ENCODE measurements around the gene OPN5.
"Not testable (repeated sequence)": the region's sequence is repeated elsewhere in the genome, so short reads cannot be mapped to it uniquely, and the experiment has no call there.

The OPN5 gene

DNA sequence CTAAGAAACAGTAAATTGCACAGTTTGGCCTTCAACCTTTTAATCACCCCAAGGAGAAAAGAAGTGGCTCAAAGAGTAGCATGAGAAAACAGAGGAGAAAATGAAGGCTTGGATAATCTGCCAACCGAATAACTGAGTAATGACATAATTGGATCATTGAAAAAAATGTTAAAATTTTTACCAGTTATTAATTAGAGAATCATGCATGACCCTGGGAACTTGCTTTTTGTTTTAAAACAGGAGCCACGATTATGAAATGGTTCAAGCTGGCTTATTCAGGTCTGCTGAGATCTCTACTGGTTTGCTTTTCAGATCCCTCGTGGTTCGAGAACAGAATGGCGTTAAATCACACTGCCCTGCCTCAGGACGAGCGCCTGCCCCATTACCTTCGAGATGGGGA, at the start of gene OPN5:
TSS of gene OPN5 (plus strand) at position 301 of the 400 bp plus-strand sequence. CDS start at position 336, 35 bp downstream.
- H3K4me1 ChIP-seq (ENCODE audit: control insufficient read depth, insufficient read depth, low read length): peaks cover 4% of the 10 kb centered on the region
- no peaks in the 10 kb centered on the region for H3K36me3 ChIP-seq (ENCODE audit: control insufficient read depth, insufficient read depth, low read length)
- no peaks in the 10 kb centered on the region; the same call in 1 of the 2 replicates for H3K27me3 ChIP-seq (ENCODE audit: control insufficient read depth, insufficient read depth, low read length)
- H3K27ac ChIP-seq (ENCODE audit: low read depth, low read length): no peak within 1 kb of the TSS
- no peaks in the 10 kb centered on the region for H3K9me3 ChIP-seq (ENCODE audit: control insufficient read depth, insufficient read depth, low read length)
- no peak within 1 kb of the TSS for H3K4me3 ChIP-seq (ENCODE audit: low read depth, low read length)
- H3K9ac ChIP-seq (ENCODE audit: low read depth, low read length): no peak within 1 kb of the TSS

- H3K27me3 ChIP-seq (ENCODE audit: control insufficient read depth, insufficient read depth, low read length): no peaks in the 10 kb centered on the region
- H3K9ac ChIP-seq (ENCODE audit: low read depth, low read length): no peak overlapping the region
- peaks cover 39% of the 10 kb centered on the region for H3K4me1 ChIP-seq (ENCODE audit: control insufficient read depth, insufficient read depth, low read length)
- H3K36me3 ChIP-seq (ENCODE audit: control insufficient read depth, insufficient read depth, low read length): no peaks in the 10 kb centered on the region
- no peak overlapping the region for H3K4me3 ChIP-seq (ENCODE audit: low read depth, low read length)
- peak overlapping the region; percentile 81 for H3K27ac ChIP-seq (ENCODE audit: low read depth, low read length)
- no peaks in the 10 kb centered on the region for H3K9me3 ChIP-seq (ENCODE audit: control insufficient read depth, insufficient read depth, low read length)
Observed at GRCh38 chr6:47733879-47734558, 47.8 kb upstream of the OPN5 start.

GRCh38 chr6:47734831-47735481, 46.9 kb upstream of the OPN5 start:
- H3K9ac ChIP-seq (ENCODE audit: low read depth, low read length): no peak overlapping the region
- H3K27ac ChIP-seq (ENCODE audit: low read depth, low read length): peak overlapping the region; percentile 81
- no peaks in the 10 kb centered on the region for H3K9me3 ChIP-seq (ENCODE audit: control insufficient read depth, insufficient read depth, low read length)
- no peaks in the 10 kb centered on the region for H3K27me3 ChIP-seq (ENCODE audit: control insufficient read depth, insufficient read depth, low read length)
- no peaks in the 10 kb centered on the region for H3K36me3 ChIP-seq (ENCODE audit: control insufficient read depth, insufficient read depth, low read length)
- H3K4me1 ChIP-seq (ENCODE audit: control insufficient read depth, insufficient read depth, low read length): peaks cover 39% of the 10 kb centered on the region
- peak overlapping the region; percentile 3; the same call in 1 of the 2 replicates for H3K4me3 ChIP-seq (ENCODE audit: low read depth, low read length)

GRCh38 chr6:47736083-47736700, 45.6 kb upstream of the OPN5 start:
- Histone ChIP-seq H3K36me3 (ENCODE audit: control insufficient read depth, insufficient read depth, low read length) (no peaks in the 10 kb centered on the region), H3K4me1 (ENCODE audit: control insufficient read depth, insufficient read depth, low read length) (peaks cover 49% of the 10 kb centered on the region), H3K9ac (ENCODE audit: low read depth, low read length) (no peak overlapping the region), H3K4me3 (ENCODE audit: low read depth, low read length) (no peak overlapping the region), H3K9me3 (ENCODE audit: control insufficient read depth, insufficient read depth, low read length) (no peaks in the 10 kb centered on the region), H3K27me3 (ENCODE audit: control insufficient read depth, insufficient read depth, low read length) (no peaks in the 10 kb centered on the region), H3K27ac (ENCODE audit: low read depth, low read length) (no peak overlapping the region)

DNA sequence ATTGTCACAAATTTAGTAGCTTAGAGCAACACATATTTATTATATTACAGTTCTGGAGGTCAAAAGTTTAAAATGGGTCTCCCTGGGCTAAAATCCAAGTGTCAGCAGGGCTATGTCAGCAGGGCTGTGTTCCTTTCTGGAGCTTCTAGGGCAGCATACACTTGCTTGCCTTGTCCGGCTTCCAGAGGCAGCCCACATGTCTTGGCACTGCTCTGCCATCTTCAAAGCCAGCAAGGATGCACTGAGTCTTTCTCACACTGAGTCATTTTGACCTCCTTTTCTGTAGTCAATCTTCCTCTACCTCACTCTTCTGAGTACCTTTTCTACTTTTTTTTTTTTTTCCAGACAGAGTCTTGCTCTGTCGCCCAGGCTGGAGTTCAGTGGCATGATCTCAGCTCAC, 44.4 kb upstream of the OPN5 start:
- H3K27me3 ChIP-seq (ENCODE audit: control insufficient read depth, insufficient read depth, low read length): no peaks in the 10 kb centered on the region
- no peaks in the 10 kb centered on the region for H3K36me3 ChIP-seq (ENCODE audit: control insufficient read depth, insufficient read depth, low read length)
- no peak overlapping the region for H3K27ac ChIP-seq (ENCODE audit: low read depth, low read length)
- no peak overlapping the region for H3K4me3 ChIP-seq (ENCODE audit: low read depth, low read length)
- H3K9me3 ChIP-seq (ENCODE audit: control insufficient read depth, insufficient read depth, low read length): no peaks in the 10 kb centered on the region
- H3K4me1 ChIP-seq (ENCODE audit: control insufficient read depth, insufficient read depth, low read length): peaks cover 49% of the 10 kb centered on the region
- H3K9ac ChIP-seq (ENCODE audit: low read depth, low read length): no peak overlapping the region

DNA sequence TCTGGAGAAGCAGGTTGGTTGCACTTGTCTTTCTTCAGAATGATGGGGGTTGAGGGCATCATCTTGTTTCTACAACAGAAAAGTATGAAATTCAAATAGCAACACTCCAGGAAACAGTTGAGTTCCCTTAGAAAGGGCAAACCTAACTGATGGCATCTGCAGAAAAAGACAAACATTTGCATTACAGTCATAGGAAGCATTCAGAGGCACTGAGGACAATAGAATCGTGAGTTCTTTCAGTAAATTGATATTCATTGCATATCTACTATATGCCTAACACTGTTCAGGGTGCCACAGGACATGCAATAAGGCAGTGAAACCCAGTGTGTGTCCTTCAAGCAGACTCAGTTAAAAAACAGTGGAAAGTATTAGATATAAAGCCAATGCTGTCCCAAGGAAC, 41.1 kb upstream of the OPN5 start:
- Histone ChIP-seq H3K36me3 (ENCODE audit: control insufficient read depth, insufficient read depth, low read length) (no peaks in the 10 kb centered on the region), H3K9me3 (ENCODE audit: control insufficient read depth, insufficient read depth, low read length) (no peaks in the 10 kb centered on the region), H3K4me1 (ENCODE audit: control insufficient read depth, insufficient read depth, low read length) (peaks cover 24% of the 10 kb centered on the region), H3K27me3 (ENCODE audit: control insufficient read depth, insufficient read depth, low read length) (no peaks in the 10 kb centered on the region), H3K9ac (ENCODE audit: low read depth, low read length) (no peak overlapping the region), H3K27ac (ENCODE audit: low read depth, low read length) (no peak overlapping the region), H3K4me3 (ENCODE audit: low read depth, low read length) (no peak overlapping the region)

- Histone ChIP-seq H3K9me3 (ENCODE audit: control insufficient read depth, insufficient read depth, low read length) (no peaks in the 10 kb centered on the region), H3K27me3 (ENCODE audit: control insufficient read depth, insufficient read depth, low read length) (no peaks in the 10 kb centered on the region), H3K36me3 (ENCODE audit: control insufficient read depth, insufficient read depth, low read length) (no peaks in the 10 kb centered on the region), H3K4me3 (ENCODE audit: low read depth, low read length) (no peak overlapping the region), H3K9ac (ENCODE audit: low read depth, low read length) (no peak overlapping the region), H3K4me1 (ENCODE audit: control insufficient read depth, insufficient read depth, low read length) (peaks cover 13% of the 10 kb centered on the region), H3K27ac (ENCODE audit: low read depth, low read length) (no peak overlapping the region)
Observed at GRCh38 chr6:47741807-47742206, 40.0 kb upstream of the OPN5 start.

DNA sequence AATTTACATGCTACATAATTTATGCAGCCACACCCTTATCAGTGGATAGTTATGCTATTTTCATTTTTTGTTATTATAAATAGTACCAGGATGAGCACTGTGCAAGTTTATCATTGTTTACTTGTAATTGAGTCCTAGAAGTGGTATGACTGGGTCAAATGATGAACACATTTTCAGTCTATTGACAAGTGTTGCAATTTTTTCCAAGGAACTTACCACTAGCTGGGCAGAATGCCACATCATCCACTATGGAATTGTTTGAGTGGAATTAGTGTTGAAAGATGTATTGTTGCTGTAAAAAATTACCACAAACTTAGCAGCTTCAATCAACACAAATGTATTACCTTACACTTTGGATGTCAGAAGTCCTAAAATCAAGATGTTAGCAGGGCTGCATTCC, 38.1 kb upstream of the OPN5 start:
- peaks cover 10% of the 10 kb centered on the region; the same call in 1 of the 2 replicates for H3K4me1 ChIP-seq (ENCODE audit: control insufficient read depth, insufficient read depth, low read length)
- H3K36me3 ChIP-seq (ENCODE audit: control insufficient read depth, insufficient read depth, low read length): no peaks in the 10 kb centered on the region
- no peak overlapping the region for H3K4me3 ChIP-seq (ENCODE audit: low read depth, low read length)
- H3K9ac ChIP-seq (ENCODE audit: low read depth, low read length): no peak overlapping the region
- no peaks in the 10 kb centered on the region for H3K9me3 ChIP-seq (ENCODE audit: control insufficient read depth, insufficient read depth, low read length)
- H3K27ac ChIP-seq (ENCODE audit: low read depth, low read length): no peak overlapping the region
- no peaks in the 10 kb centered on the region for H3K27me3 ChIP-seq (ENCODE audit: control insufficient read depth, insufficient read depth, low read length)

DNA sequence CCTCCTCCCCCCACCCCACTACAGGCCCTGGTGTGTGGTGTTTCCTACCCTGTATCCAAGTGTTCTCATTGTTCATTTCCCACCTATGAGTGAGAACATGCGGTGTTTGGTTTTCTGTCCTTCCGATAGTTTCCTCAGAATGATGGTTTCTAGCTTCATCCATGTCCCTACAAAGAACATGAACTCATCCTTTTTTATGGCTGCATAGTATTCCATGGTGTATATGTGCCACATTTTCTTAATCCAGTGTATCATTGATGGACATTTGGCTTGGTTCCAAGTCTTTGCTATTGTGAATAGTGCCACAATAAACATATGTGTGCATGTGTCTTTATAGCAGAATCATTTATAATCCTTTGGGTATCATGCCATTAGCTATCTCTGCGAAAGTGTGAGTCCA, 36.6 kb upstream of the OPN5 start:
- H3K36me3 ChIP-seq (ENCODE audit: control insufficient read depth, insufficient read depth, low read length); H3K9me3 ChIP-seq (ENCODE audit: control insufficient read depth, insufficient read depth, low read length); H3K9ac ChIP-seq (ENCODE audit: low read depth, low read length); H3K27ac ChIP-seq (ENCODE audit: low read depth, low read length); H3K27me3 ChIP-seq (ENCODE audit: control insufficient read depth, insufficient read depth, low read length); H3K4me1 ChIP-seq (ENCODE audit: control insufficient read depth, insufficient read depth, low read length); H3K4me3 ChIP-seq (ENCODE audit: low read depth, low read length): not testable (repeated sequence)

DNA sequence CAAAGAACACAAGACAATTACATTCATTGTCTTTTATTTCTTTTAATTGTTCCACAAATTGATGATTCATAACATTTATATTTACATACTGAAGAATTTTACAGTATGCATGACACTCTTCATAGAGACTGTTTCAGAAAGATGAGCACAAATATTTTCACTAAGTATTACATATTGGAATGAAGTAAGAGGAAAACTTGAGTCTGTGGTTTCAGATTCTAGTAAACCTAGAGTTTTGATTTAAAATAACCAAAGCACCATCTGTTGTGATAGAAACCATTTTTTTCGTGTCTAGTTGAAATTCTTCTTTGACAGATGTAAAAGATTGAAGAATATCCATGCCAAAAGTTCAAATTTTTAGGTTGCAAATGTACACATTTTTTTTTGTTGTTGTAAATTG, 32.1 kb upstream of the OPN5 start:
- Histone ChIP-seq H3K4me3 (ENCODE audit: low read depth, low read length) (no peak overlapping the region), H3K4me1 (ENCODE audit: control insufficient read depth, insufficient read depth, low read length) (no peaks in the 10 kb centered on the region), H3K36me3 (ENCODE audit: control insufficient read depth, insufficient read depth, low read length) (no peaks in the 10 kb centered on the region), H3K27me3 (ENCODE audit: control insufficient read depth, insufficient read depth, low read length) (no peaks in the 10 kb centered on the region), H3K9ac (ENCODE audit: low read depth, low read length) (no peak overlapping the region), H3K27ac (ENCODE audit: low read depth, low read length) (no peak overlapping the region), H3K9me3 (ENCODE audit: control insufficient read depth, insufficient read depth, low read length) (no peaks in the 10 kb centered on the region)

DNA sequence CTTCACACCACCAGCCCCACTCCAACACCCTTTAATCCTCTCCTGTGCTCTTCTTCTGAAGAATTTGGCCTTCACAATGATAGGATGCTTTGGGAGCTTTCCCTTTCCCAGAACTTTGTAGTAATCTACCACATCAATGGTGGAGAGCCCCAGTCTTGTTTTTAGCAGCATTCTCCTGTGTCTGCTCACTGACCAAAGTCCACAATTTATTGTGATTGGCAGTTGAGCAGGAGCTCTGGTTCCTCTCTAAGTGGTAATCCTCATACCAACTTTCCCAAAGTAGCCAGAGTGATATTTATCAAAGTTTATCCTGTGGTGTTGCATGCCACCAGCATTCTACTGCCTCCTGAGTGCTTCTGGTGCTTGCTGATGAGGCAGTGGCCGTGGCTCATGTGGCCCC, 29.0 kb upstream of the OPN5 start:
- H3K27ac ChIP-seq (ENCODE audit: low read depth, low read length): no peak overlapping the region
- no peaks in the 10 kb centered on the region for H3K27me3 ChIP-seq (ENCODE audit: control insufficient read depth, insufficient read depth, low read length)
- no peaks in the 10 kb centered on the region for H3K9me3 ChIP-seq (ENCODE audit: control insufficient read depth, insufficient read depth, low read length)
- H3K36me3 ChIP-seq (ENCODE audit: control insufficient read depth, insufficient read depth, low read length): no peaks in the 10 kb centered on the region
- no peak overlapping the region for H3K9ac ChIP-seq (ENCODE audit: low read depth, low read length)
- no peaks in the 10 kb centered on the region for H3K4me1 ChIP-seq (ENCODE audit: control insufficient read depth, insufficient read depth, low read length)
- H3K4me3 ChIP-seq (ENCODE audit: low read depth, low read length): no peak overlapping the region
